ENCODE measurements around the gene FOXP1.

The FOXP1 gene

DNA sequence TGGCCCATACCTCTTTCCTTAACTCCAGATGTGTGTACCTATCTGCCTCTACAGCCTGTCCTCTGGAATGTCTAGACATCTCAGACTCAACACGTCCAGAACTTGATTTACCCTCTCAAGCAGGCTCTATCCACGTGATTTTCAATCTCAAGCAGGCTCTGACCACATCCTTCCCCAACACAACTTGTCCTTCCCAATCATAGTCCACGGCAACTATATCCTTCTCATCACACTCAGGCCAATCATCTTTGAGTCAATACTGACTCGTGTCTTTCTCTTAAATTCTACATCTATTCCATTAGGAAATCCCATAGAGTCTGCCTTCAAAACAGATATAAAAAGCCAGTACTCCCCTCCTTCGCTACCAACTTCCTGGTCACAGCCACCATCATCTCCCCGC lies 70.4 kb downstream of the FOXP1 start:
- H3K4me1 ChIP-seq (ENCODE audit: low read length) = peaks cover 8% of the 10 kb centered on the region
- H3K79me2 ChIP-seq (ENCODE audit: low read length) = no peaks in the 10 kb centered on the region

DNA sequence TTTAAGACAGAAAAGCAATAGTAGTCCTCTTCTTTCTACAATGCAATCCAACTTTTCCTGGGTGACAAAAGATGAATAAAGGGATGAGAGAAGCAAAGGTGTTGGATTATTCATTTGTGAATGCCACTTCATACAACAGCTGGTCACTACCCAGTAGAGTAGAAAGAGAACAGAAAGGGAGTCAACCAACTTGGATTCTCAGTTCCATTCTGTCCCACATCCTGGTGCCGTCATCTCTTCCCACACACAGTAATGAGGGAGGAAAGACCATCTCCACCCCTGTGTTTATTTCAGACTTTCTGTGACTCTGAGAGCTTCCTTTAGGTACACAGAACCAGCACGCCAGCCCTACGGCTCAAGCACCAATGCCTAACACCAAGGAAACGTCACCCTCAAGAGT lies 71.0 kb downstream of the FOXP1 start:
- no peak overlapping the region for H3K27ac ChIP-seq (ENCODE audit: low read length)
- no peak overlapping the region for H3K4me3 ChIP-seq (ENCODE audit: low read length)
- peaks cover 22% of the 10 kb centered on the region for H3K27me3 ChIP-seq (ENCODE audit: low read depth, low read length)
- no peaks in the 10 kb centered on the region for H4K20me1 ChIP-seq (ENCODE audit: insufficient read depth, low read length)
- H3K9ac ChIP-seq (ENCODE audit: low read length) = no peak overlapping the region
- no peaks in the 10 kb centered on the region for H3K36me3 ChIP-seq (replicated peaks; ENCODE audit: low read depth, low read length)
- no peak for TF ChIP-seq EZH2phosphoT487 (IDR thresholded peaks at IDR 0.05; ENCODE audit: low read depth)
- TF ChIP-seq, protein P1, sequence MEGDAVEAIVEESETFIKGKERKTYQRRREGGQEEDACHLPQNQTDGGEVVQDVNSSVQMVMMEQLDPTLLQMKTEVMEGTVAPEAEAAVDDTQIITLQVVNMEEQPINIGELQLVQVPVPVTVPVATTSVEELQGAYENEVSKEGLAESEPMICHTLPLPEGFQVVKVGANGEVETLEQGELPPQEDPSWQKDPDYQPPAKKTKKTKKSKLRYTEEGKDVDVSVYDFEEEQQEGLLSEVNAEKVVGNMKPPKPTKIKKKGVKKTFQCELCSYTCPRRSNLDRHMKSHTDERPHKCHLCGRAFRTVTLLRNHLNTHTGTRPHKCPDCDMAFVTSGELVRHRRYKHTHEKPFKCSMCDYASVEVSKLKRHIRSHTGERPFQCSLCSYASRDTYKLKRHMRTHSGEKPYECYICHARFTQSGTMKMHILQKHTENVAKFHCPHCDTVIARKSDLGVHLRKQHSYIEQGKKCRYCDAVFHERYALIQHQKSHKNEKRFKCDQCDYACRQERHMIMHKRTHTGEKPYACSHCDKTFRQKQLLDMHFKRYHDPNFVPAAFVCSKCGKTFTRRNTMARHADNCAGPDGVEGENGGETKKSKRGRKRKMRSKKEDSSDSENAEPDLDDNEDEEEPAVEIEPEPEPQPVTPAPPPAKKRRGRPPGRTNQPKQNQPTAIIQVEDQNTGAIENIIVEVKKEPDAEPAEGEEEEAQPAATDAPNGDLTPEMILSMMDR (IDR thresholded peaks at IDR 0.05; ENCODE audit: low read depth, low read length) = no peak
- peaks cover 8% of the 10 kb centered on the region for H3K4me1 ChIP-seq (ENCODE audit: low read length)
- no peaks in the 10 kb centered on the region for H3K9me3 ChIP-seq (ENCODE audit: insufficient read depth, low read length)
- no peaks in the 10 kb centered on the region for H3K79me2 ChIP-seq (ENCODE audit: low read length)
- H3K4me2 ChIP-seq (ENCODE audit: low read length) = no peak overlapping the region
- no peak overlapping the region for H2AFZ ChIP-seq (ENCODE audit: low read depth, low read length)

More for the DNA sequence above, 70.4 kb downstream of the FOXP1 start:
- no peak overlapping the region for H3K27ac ChIP-seq (ENCODE audit: low read length)
- TF ChIP-seq, protein P1 (IDR thresholded peaks at IDR 0.05; ENCODE audit: low read depth, low read length) = no peak
- TF ChIP-seq EZH2phosphoT487 (IDR thresholded peaks at IDR 0.05; ENCODE audit: low read depth) = no peak
- no peaks in the 10 kb centered on the region for H3K36me3 ChIP-seq (replicated peaks; ENCODE audit: low read depth, low read length)
- no peak overlapping the region for H3K4me3 ChIP-seq (ENCODE audit: low read length)
- peaks cover 22% of the 10 kb centered on the region for H3K27me3 ChIP-seq (ENCODE audit: low read depth, low read length)
- H3K9me3 ChIP-seq (ENCODE audit: insufficient read depth, low read length) = no peaks in the 10 kb centered on the region
- no peak overlapping the region for H2AFZ ChIP-seq (ENCODE audit: low read depth, low read length)
- H3K9ac ChIP-seq (ENCODE audit: low read length) = no peak overlapping the region
- no peaks in the 10 kb centered on the region for H4K20me1 ChIP-seq (ENCODE audit: insufficient read depth, low read length)
- no peak overlapping the region for H3K4me2 ChIP-seq (ENCODE audit: low read length)

DNA sequence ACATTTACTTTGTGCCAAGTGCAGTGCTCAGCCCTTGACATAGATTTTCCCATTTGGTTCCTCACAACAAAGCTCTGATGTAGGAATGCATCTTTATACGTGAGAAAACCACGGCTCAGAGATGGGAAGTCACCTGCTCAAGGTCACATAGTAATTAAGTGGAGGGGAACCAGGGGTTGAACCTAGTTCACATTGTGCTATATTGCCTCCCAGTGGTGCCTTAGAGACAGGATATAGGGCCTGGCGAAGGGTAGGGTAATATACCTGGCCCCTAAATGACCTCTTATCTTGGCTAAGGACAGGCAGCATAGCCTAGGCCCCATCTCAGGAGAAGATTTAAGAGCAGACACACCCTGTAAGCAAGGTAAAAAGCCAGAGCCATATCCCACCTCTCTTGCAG lies 71.5 kb downstream of the FOXP1 start:
- peaks cover 8% of the 10 kb centered on the region for H3K4me1 ChIP-seq (ENCODE audit: low read length)
- H3K79me2 ChIP-seq (ENCODE audit: low read length) = no peaks in the 10 kb centered on the region
- H3K36me3 ChIP-seq (replicated peaks; ENCODE audit: low read depth, low read length) = no peaks in the 10 kb centered on the region
- H3K9ac ChIP-seq (ENCODE audit: low read length) = no peak overlapping the region
- H3K27ac ChIP-seq (ENCODE audit: low read length) = no peak overlapping the region
- no peaks in the 10 kb centered on the region for H4K20me1 ChIP-seq (ENCODE audit: insufficient read depth, low read length)
- H3K27me3 ChIP-seq (ENCODE audit: low read depth, low read length) = peaks cover 22% of the 10 kb centered on the region
- TF ChIP-seq EZH2phosphoT487 (IDR thresholded peaks at IDR 0.05; ENCODE audit: low read depth) = no peak
- TF ChIP-seq, protein P1 (IDR thresholded peaks at IDR 0.05; ENCODE audit: low read depth, low read length) = peak; percentile 71
- peak overlapping the region; percentile 18 for H3K4me2 ChIP-seq (ENCODE audit: low read length)
- no peaks in the 10 kb centered on the region for H3K9me3 ChIP-seq (ENCODE audit: insufficient read depth, low read length)
- H2AFZ ChIP-seq (ENCODE audit: low read depth, low read length) = no peak overlapping the region
- H3K4me3 ChIP-seq (ENCODE audit: low read length) = no peak overlapping the region

DNA sequence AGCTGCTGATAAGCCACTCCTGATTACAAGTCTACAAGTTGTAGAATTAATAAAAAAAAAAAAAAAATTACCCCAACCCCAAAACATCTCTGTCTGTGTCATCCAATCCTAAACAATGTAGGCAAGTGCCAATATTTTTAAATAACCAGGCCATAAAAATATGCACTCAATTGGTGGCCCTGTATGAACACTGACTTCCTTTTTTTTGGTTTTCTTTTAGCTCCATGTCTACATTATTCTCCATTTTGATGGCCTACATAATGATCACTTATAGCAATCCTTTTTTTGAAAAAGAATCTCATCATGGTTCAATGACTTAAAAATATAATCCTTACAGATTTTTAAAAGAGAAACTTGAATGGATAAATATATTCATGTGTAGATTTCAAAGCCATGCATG lies 72.1 kb downstream of the FOXP1 start:
- no peaks in the 10 kb centered on the region for H4K20me1 ChIP-seq (ENCODE audit: insufficient read depth, low read length)
- no peak overlapping the region for H3K27ac ChIP-seq (ENCODE audit: low read length)
- no peak overlapping the region for H2AFZ ChIP-seq (ENCODE audit: low read depth, low read length)
- H3K36me3 ChIP-seq (replicated peaks; ENCODE audit: low read depth, low read length) = no peaks in the 10 kb centered on the region
- H3K4me1 ChIP-seq (ENCODE audit: low read length) = peaks cover 8% of the 10 kb centered on the region
- H3K9me3 ChIP-seq (ENCODE audit: insufficient read depth, low read length) = no peaks in the 10 kb centered on the region
- no peak overlapping the region for H3K9ac ChIP-seq (ENCODE audit: low read length)
- TF ChIP-seq, protein P1 (IDR thresholded peaks at IDR 0.05; ENCODE audit: low read depth, low read length) = no peak
- TF ChIP-seq EZH2phosphoT487 (IDR thresholded peaks at IDR 0.05; ENCODE audit: low read depth) = no peak
- no peaks in the 10 kb centered on the region for H3K79me2 ChIP-seq (ENCODE audit: low read length)
- no peak overlapping the region for H3K4me3 ChIP-seq (ENCODE audit: low read length)
- H3K27me3 ChIP-seq (ENCODE audit: low read depth, low read length) = peaks cover 26% of the 10 kb centered on the region
- H3K4me2 ChIP-seq (ENCODE audit: low read length) = no peak overlapping the region

All from OCI-LY3 (cell line).